Measurements from ENCODE around the gene IER5L.

The IER5L gene

GRCh38 chr9:129150122-129150521, 27.9 kb downstream of the IER5L start:
- TF ChIP-seq GABPA (IDR thresholded peaks at IDR 0.05; ENCODE audit: low read depth), result no peak
- no peak for TF ChIP-seq REST (IDR thresholded peaks at IDR 0.05; ENCODE audit: insufficient replicate concordance, low read depth)
- no peak for TF ChIP-seq CTCF (IDR thresholded peaks at IDR 0.05; ENCODE audit: insufficient read depth, low read length)
- no peak for TF ChIP-seq POLR2AphosphoS5 (IDR thresholded peaks at IDR 0.05; ENCODE audit: low read depth)
- TF ChIP-seq SPI1 (IDR thresholded peaks at IDR 0.05; ENCODE audit: borderline replicate concordance, low read depth), result no peak
- no peaks in the 10 kb centered on the region for H3K27me3 ChIP-seq (ENCODE audit: insufficient read depth, poor library complexity, severe bottlenecking)
- no peak for DNase-seq (ENCODE audit: low read depth in 1 of 2, low spot score in 1 of 2)
- no peak overlapping the region for H3K27ac ChIP-seq (replicated peaks)
- H3K4me3 ChIP-seq (replicated peaks; ENCODE audit: insufficient read depth, low read length), result no peak overlapping the region

GRCh38 chr9:129149442-129149841, 28.6 kb downstream of the IER5L start:
- DNase-seq (ENCODE audit: low read depth in 1 of 2, low spot score in 1 of 2), result no peak
- H3K27me3 ChIP-seq (ENCODE audit: insufficient read depth, poor library complexity, severe bottlenecking), result no peaks in the 10 kb centered on the region
- H3K4me3 ChIP-seq (replicated peaks; ENCODE audit: insufficient read depth, low read length), result no peak overlapping the region
- TF ChIP-seq SPI1 (IDR thresholded peaks at IDR 0.05; ENCODE audit: borderline replicate concordance, low read depth) (no peak), POLR2AphosphoS5 (IDR thresholded peaks at IDR 0.05; ENCODE audit: low read depth) (no peak), CTCF (IDR thresholded peaks at IDR 0.05; ENCODE audit: insufficient read depth, low read length) (no peak), GABPA (IDR thresholded peaks at IDR 0.05; ENCODE audit: low read depth) (no peak), REST (IDR thresholded peaks at IDR 0.05; ENCODE audit: insufficient replicate concordance, low read depth) (no peak)
- no peak overlapping the region for H3K27ac ChIP-seq (replicated peaks)

GRCh38 chr9:129148463-129149204, 29.4 kb downstream of the IER5L start:
- Histone ChIP-seq H3K4me3 (replicated peaks; ENCODE audit: insufficient read depth, low read length) (no peak overlapping the region), H3K27ac (replicated peaks) (no peak overlapping the region), H3K27me3 (ENCODE audit: insufficient read depth, poor library complexity, severe bottlenecking) (no peaks in the 10 kb centered on the region)
- no peak for DNase-seq (ENCODE audit: low read depth in 1 of 2, low spot score in 1 of 2)
- no peak for TF ChIP-seq POLR2AphosphoS5 (IDR thresholded peaks at IDR 0.05; ENCODE audit: low read depth)
- no peak for TF ChIP-seq CTCF (IDR thresholded peaks at IDR 0.05; ENCODE audit: insufficient read depth, low read length)
- TF ChIP-seq SPI1 (IDR thresholded peaks at IDR 0.05; ENCODE audit: borderline replicate concordance, low read depth), result no peak
- TF ChIP-seq GABPA (IDR thresholded peaks at IDR 0.05; ENCODE audit: low read depth), result no peak
- TF ChIP-seq REST (IDR thresholded peaks at IDR 0.05; ENCODE audit: insufficient replicate concordance, low read depth), result no peak

Measured in HL-60 (cell line).